COLO829 (cell line): Measurements from ENCODE around the gene CARMIL1.
A peak's percentile ranks its signal among the peaks of the same experiment; 100 is the strongest.
"Not testable (repeated sequence)": the region's sequence is repeated elsewhere in the genome, so short reads cannot be mapped to it uniquely, and the experiment has no call there.

Experiments
- DNase-seq: peaks from one replicate; pipeline ENCODE4 v3.0.0; 2012; ENCODE audit warnings: low spot score

Gene CARMIL1

GRCh38 chr6:25277857-25278256 lies 1.3 kb upstream of the CARMIL1 start:
- no peak for DNase-seq

GRCh38 chr6:25278261-25278913 lies 787 bp upstream of the CARMIL1 start:
- no peak for DNase-seq

- no peak for DNase-seq
These were observed 672 bp downstream of the CARMIL1 start for GRCh38 chr6:25279748-25280343.

GRCh38 chr6:25280344-25281074 lies 1.3 kb downstream of the CARMIL1 start:
- DNase-seq, result no peak

GRCh38 chr6:25286891-25287290 lies 7.7 kb downstream of the CARMIL1 start:
- no peak for DNase-seq

GRCh38 chr6:25287941-25288340 lies 8.8 kb downstream of the CARMIL1 start:
- DNase-seq, result no peak

GRCh38 chr6:25288518-25288917 lies 9.3 kb downstream of the CARMIL1 start:
- DNase-seq, result no peak

- DNase-seq, result no peak
These were observed 11.3 kb downstream of the CARMIL1 start for GRCh38 chr6:25290306-25291060.

- no peak for DNase-seq
These were observed 13.2 kb downstream of the CARMIL1 start for GRCh38 chr6:25292384-25292783.

- DNase-seq, result no peak
These were observed 16.5 kb downstream of the CARMIL1 start for GRCh38 chr6:25295651-25296050.

- DNase-seq, result peak; percentile 68
These were observed 17.2 kb downstream of the CARMIL1 start for GRCh38 chr6:25296217-25296905.

GRCh38 chr6:25297039-25297441 lies 17.9 kb downstream of the CARMIL1 start:
- DNase-seq, result no peak

GRCh38 chr6:25297823-25298522 lies 18.8 kb downstream of the CARMIL1 start:
- DNase-seq, result no peak

- DNase-seq, result not testable (repeated sequence)
These were observed 19.3 kb downstream of the CARMIL1 start for GRCh38 chr6:25298523-25298865.

GRCh38 chr6:25301362-25301761 lies 22.2 kb downstream of the CARMIL1 start:
- no peak for DNase-seq

GRCh38 chr6:25302151-25302550 lies 23.0 kb downstream of the CARMIL1 start:
- no peak for DNase-seq

GRCh38 chr6:25302677-25303128 lies 23.5 kb downstream of the CARMIL1 start:
- DNase-seq, result no peak

- no peak for DNase-seq
These were observed 24.1 kb downstream of the CARMIL1 start for GRCh38 chr6:25303254-25303653.

GRCh38 chr6:25306379-25306778 lies 27.2 kb downstream of the CARMIL1 start:
- no peak for DNase-seq

- no peak for DNase-seq
These were observed 28.8 kb downstream of the CARMIL1 start for GRCh38 chr6:25307805-25308494.

GRCh38 chr6:25309886-25310285 lies 30.7 kb downstream of the CARMIL1 start:
- DNase-seq, result no peak
